Spleen (tissue), 11 donors: ENCODE measurements around the gene PIGN. TPM values are rescaled to one million over a fixed set of nuclear protein-coding genes. Genes with fewer than 3 reads are reported as not detected.

Experiments
- DNase-seq: peaks from one replicate; pipeline ENCODE4 v3.0.0-alpha.2; 2020
- H3K27ac ChIP-seq, 8 donors: fragments of 200-600 bp; sonication (generic) in 7 of 8; 1 replicate in 4 of 8; 2 replicates in 4 of 8; pipeline versions ENCODE4 v1.5.0 to v1.8.0; 2016 to 2021; ENCODE audit warnings: inconsistent platforms in 4 of 8, mild to moderate bottlenecking in 4 of 8, moderate library complexity in 1 of 8
- H3K27me3 ChIP-seq, 7 donors: fragments of 200-600 bp; sonication (generic) in 6 of 7; replicated peaks in 1 of 7; 1 replicate in 4 of 7; 2 replicates in 3 of 7; pipeline versions ENCODE4 v1.5.0 to v1.8.0; 2016 to 2021; ENCODE audit warnings: inconsistent platforms in 3 of 7, mild to moderate bottlenecking in 1 of 7
- H3K36me3 ChIP-seq, 6 donors: fragments of 200-600 bp; sonication (generic) in 5 of 6; 1 replicate in 4 of 6; 2 replicates in 2 of 6; pipeline versions ENCODE4 v1.5.0 to v1.8.0; 2016 to 2021; ENCODE audit warnings: inconsistent platforms in 2 of 6
- H3K4me1 ChIP-seq, 6 donors: fragments of 200-600 bp; sonication (generic) in 5 of 6; 1 replicate in 3 of 6; 2 replicates in 3 of 6; pipeline versions ENCODE4 v1.5.0 to v1.8.0; 2016 to 2021; ENCODE audit warnings: inconsistent platforms in 3 of 6
- H3K4me3 ChIP-seq, 8 donors: fragments of 200-600 bp; sonication (generic) in 7 of 8; 1 replicate in 4 of 8; 2 replicates in 4 of 8; pipeline versions ENCODE4 v1.5.0 to v1.8.0; 2016 to 2021; ENCODE audit warnings: inconsistent platforms in 4 of 8, mild to moderate bottlenecking in 4 of 8, moderate library complexity in 2 of 8
- H3K9me3 ChIP-seq, 8 donors: fragments of 200-600 bp; sonication (generic) in 7 of 8; 1 replicate in 4 of 8; 2 replicates in 4 of 8; pipeline versions ENCODE4 v1.5.0 to v1.8.0; 2016 to 2021; ENCODE audit warnings: inconsistent platforms in 4 of 8
- POLR2A ChIP-seq, 3 donors: fragments of 450-650 bp; IDR thresholded peaks; one replicate each; pipeline ENCODE4 v1.5.1; 2017; ENCODE audit warnings: antibody characterized with exemption in 3 of 3, mild to moderate bottlenecking in 1 of 3
- POLR2AphosphoS5 ChIP-seq, 3 donors: sonication (generic); formaldehyde crosslinking; IDR thresholded peaks; one replicate each; pipeline ENCODE4 v1.5.1; 2017; ENCODE audit warnings: antibody characterized with exemption in 3 of 3
- WGBS, 5 donors: extraction: QIAGEN DNeasy Blood & Tissue Kit in 3 of 5; methylation state at CpG; one replicate each; pipeline versions ENCODE4 v1.1.5 to v1.1.7; 2013 to 2018; 5-methylcytosine and 5-hydroxymethylcytosine counted together
- intact Hi-C: fragments of 100-400 bp; cut with DNase I; formaldehyde crosslinking; loops from one replicate; pipeline ENCODE4 v1.15.0; 2023; ENCODE audit warnings: low total_unique reads
- polyA plus RNA-seq, 3 donors: library from polyadenylated mRNA; stranded (reverse); fragments of 200-250 nt; gene quantifications; one replicate each; pipeline ENCODE4 v1.2.1, GENCODE V29; 2013
- total RNA-seq, 7 donors: library from RNA; depleted of rRNA in 3 of 7; stranded (reverse); fragments of >200 nt in 3 of 7; fragmentation: NEBNext Ultra II Directional in 4 of 7; extraction: Animal tissue kit (Norgen Biotek cat#: 25700) in 4 of 7; gene quantifications; one replicate each; pipeline versions ENCODE4 v1.1.0 to v1.2.1, GENCODE V29; 2016 to 2021
- TF ChIP-seq, protein P1 (sequence below), 11 experiments: fragments of 200-600 bp in 7 of 11; fragments of 450-650 bp in 4 of 11; sonication (generic) in 4 of 11; IDR thresholded peaks in 8 of 11; conservative IDR thresholded peaks in 3 of 11; 1 replicate in 7 of 11; 2 replicates in 4 of 11; pipeline versions ENCODE4 v1.4.0 to v1.8.0; 2016 to 2021; ENCODE audit warnings: antibody characterized with exemption in 11 of 11, inconsistent platforms in 4 of 11, mild to moderate bottlenecking in 1 of 11
- donor health status: healthy with polysubstance abuse.
- donor health status: DM: no; HTN: no; CAD: no; lungs with moderate emphysema.
- donor health status: DM: no; HTN: no; CAD: no.
- donor health status: Bipolar disorder and iron deficiency.
- donor health status: healthy.
- donor health status: DM: no; HTN: no; CAD: no.
- donor health status: DM: yes; HTN: yes; CAD: no.

PIGN gene
- total and polyA plus RNA-seq, 10 donors = 4.0 to 41.4 (median 25.4) TPM

DNA sequence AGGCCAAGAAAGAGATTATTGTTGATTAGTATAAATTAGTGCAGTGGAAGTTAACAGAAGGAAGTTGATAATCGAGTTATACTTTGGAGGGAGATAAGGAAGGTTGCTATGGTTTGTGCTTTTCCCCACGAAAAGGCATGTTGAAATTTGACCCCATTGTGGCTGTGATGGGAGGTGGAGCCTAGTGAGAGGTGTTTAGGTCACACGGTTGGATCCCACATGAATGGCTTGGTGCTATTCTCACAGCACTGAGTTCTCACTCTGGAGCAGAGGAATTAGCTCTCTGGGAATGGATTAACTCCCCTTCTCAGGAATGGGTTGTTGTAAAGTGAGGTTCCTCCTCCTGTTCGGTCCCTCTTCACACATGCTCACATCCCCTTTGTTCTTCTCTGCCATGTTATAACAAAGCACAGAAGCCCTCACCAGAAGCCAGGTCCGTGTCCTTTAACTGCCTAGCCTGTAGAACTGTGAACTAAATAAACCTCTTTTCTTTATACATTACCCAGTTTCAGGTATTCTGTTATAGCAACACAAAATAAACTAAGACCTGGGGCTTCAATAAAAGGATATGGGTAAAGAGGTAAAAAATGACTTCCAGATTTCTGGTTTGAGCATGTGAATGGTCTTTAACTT, 21.9 kb downstream of the PIGN start:
- WGBS, 5 donors = 69 to 78% (median 70%) methylated on average over 5 of the region's 5 CpGs
- no peak overlapping the region for H3K27ac ChIP-seq

DNA sequence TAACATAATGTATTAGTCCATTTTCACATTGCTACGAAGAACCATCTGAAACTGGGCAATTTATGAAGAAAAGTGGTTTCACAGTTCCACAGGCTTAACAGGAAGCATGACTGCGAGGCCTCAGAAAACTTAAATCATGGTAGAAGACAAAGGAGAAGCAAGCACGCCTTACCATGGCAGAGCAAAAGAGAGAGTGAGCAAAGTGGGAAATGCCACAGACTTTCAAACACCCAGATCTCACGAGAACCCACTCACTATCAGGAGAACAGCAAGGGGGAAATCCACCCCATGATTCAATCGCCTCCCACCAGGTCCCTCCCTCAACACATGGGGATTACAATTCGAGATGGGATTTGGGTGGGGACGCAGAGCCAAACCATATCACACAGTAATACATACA, 22.5 kb downstream of the PIGN start:
- H3K36me3 ChIP-seq = peaks cover 0 to 18% (median 5%) of the 10 kb centered on the region in 6 donors

More for the DNA sequence above, 21.9 kb downstream of the PIGN start:
- Histone ChIP-seq H3K36me3 (peaks cover 0 to 12% (median 5%) of the 10 kb centered on the region in 6 donors), H3K9me3 (peaks cover 0 to 7% (median 0%) of the 10 kb centered on the region in 8 donors), H3K4me1 (no peaks in the 10 kb centered on the region), H3K4me3 (no peak overlapping the region), H3K27me3 (no peaks in the 10 kb centered on the region)
- TF ChIP-seq, protein P1, sequence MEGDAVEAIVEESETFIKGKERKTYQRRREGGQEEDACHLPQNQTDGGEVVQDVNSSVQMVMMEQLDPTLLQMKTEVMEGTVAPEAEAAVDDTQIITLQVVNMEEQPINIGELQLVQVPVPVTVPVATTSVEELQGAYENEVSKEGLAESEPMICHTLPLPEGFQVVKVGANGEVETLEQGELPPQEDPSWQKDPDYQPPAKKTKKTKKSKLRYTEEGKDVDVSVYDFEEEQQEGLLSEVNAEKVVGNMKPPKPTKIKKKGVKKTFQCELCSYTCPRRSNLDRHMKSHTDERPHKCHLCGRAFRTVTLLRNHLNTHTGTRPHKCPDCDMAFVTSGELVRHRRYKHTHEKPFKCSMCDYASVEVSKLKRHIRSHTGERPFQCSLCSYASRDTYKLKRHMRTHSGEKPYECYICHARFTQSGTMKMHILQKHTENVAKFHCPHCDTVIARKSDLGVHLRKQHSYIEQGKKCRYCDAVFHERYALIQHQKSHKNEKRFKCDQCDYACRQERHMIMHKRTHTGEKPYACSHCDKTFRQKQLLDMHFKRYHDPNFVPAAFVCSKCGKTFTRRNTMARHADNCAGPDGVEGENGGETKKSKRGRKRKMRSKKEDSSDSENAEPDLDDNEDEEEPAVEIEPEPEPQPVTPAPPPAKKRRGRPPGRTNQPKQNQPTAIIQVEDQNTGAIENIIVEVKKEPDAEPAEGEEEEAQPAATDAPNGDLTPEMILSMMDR (IDR thresholded peaks at IDR 0.05 in 8 of 11, conservative IDR thresholded peaks at IDR 0.05 in 3 of 11) = no peak
- TF ChIP-seq POLR2AphosphoS5 (IDR thresholded peaks at IDR 0.05) (no peak), POLR2A (IDR thresholded peaks at IDR 0.05) (no peak)
- intact Hi-C loops = no loop called here
- DNase-seq = no peak

DNA sequence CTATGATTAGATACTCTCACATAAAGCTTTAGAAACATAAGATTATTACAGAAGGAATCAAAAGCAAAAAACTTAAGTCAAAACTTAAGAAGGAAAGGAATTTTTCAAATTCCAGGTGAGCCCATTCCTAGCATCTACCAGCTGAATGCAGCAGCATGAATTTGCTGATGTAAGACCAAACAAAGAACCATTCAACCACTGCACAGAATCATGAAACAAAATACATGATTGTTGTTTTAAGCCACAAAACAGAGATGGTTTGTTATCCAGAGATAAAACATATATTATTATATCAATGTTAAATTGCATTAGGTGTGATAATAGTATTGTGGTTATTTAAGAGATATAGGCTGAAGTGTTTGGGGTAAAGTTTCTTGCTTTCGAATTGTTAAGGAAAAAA, 29.0 kb downstream of the PIGN start:
- TF ChIP-seq POLR2AphosphoS5 (IDR thresholded peaks at IDR 0.05) (no peak), POLR2A (IDR thresholded peaks at IDR 0.05) (no peak)
- TF ChIP-seq, protein P1 (IDR thresholded peaks at IDR 0.05 in 8 of 11, conservative IDR thresholded peaks at IDR 0.05 in 3 of 11) = no peak
- Histone ChIP-seq H3K27ac (no peak overlapping the region), H3K27me3 (no peaks in the 10 kb centered on the region), H3K36me3 (peaks cover 0 to 80% (median 8%) of the 10 kb centered on the region in 6 donors), H3K4me1 (no peaks in the 10 kb centered on the region), H3K4me3 (no peak overlapping the region), H3K9me3 (no peaks in the 10 kb centered on the region)
- intact Hi-C loops = no loop called here
- DNase-seq = no peak
- WGBS, 5 donors = 86 to 97% (median 95%) methylated on average over 1 of the region's 1 CpG

More for the DNA sequence above, 22.5 kb downstream of the PIGN start:
- TF ChIP-seq POLR2A (IDR thresholded peaks at IDR 0.05) (no peak), POLR2AphosphoS5 (IDR thresholded peaks at IDR 0.05) (no peak)
- TF ChIP-seq, protein P1 (IDR thresholded peaks at IDR 0.05 in 8 of 11, conservative IDR thresholded peaks at IDR 0.05 in 3 of 11) = no peak
- no peak for DNase-seq
- intact Hi-C loops = no loop called here
- Histone ChIP-seq H3K27ac (no peak overlapping the region), H3K27me3 (no peaks in the 10 kb centered on the region), H3K4me3 (no peak overlapping the region), H3K9me3 (peaks cover 0 to 7% (median 0%) of the 10 kb centered on the region in 8 donors), H3K4me1 (no peaks in the 10 kb centered on the region)
- 81 to 90% (median 86%) methylated on average over 7 of the region's 7 CpGs for WGBS, 5 donors

DNA sequence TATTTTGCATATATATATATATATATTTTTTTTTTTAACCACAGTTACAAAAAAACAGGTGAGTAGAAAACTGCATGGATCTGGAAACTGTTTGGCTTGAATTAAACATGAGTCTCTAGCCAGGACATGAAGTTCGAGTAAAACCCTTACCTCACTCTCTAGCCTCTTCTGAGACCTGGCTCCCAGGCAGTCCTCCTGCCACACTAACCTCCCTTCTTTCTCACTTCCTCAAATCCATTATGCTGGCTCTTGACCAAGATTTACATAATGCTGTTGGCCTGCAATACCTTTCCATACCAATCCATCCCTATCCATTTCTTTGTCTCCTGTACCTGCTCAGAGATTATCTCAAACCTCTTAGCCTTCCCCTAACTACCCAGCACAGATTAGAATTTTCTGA, 34.0 kb downstream of the PIGN start:
- DNase-seq = no peak
- no peaks in the 10 kb centered on the region for H3K27me3 ChIP-seq
- H3K4me3 ChIP-seq = no peak overlapping the region
- no peak overlapping the region for H3K27ac ChIP-seq
- no peaks in the 10 kb centered on the region for H3K9me3 ChIP-seq
- 84 to 100% (median 93%) methylated on average over 1 of the region's 1 CpG for WGBS, 5 donors
- no peaks in the 10 kb centered on the region for H3K4me1 ChIP-seq
- intact Hi-C loops = no loop called here
- H3K36me3 ChIP-seq = peaks cover 0 to 66% (median 5%) of the 10 kb centered on the region in 6 donors
- TF ChIP-seq, protein P1 (IDR thresholded peaks at IDR 0.05 in 8 of 11, conservative IDR thresholded peaks at IDR 0.05 in 3 of 11) = no peak
- no peak for TF ChIP-seq POLR2A (IDR thresholded peaks at IDR 0.05)
- TF ChIP-seq POLR2AphosphoS5 (IDR thresholded peaks at IDR 0.05) = no peak
